AG08396 (cell line): ENCODE data around the gene FBXO11.
"Not testable (repeated sequence)": the region's sequence is repeated elsewhere in the genome, so short reads cannot be mapped to it uniquely, and the experiment has no call there.

Experiments
- DNase-seq: peaks from one replicate; pipeline ENCODE4 v3.0.0; 2012; ENCODE audit warnings: low spot score, mixed read lengths

Gene FBXO11

GRCh38 chr2:47897883-47898731, 8.2 kb downstream of the FBXO11 start:
- no peak for DNase-seq

DNA sequence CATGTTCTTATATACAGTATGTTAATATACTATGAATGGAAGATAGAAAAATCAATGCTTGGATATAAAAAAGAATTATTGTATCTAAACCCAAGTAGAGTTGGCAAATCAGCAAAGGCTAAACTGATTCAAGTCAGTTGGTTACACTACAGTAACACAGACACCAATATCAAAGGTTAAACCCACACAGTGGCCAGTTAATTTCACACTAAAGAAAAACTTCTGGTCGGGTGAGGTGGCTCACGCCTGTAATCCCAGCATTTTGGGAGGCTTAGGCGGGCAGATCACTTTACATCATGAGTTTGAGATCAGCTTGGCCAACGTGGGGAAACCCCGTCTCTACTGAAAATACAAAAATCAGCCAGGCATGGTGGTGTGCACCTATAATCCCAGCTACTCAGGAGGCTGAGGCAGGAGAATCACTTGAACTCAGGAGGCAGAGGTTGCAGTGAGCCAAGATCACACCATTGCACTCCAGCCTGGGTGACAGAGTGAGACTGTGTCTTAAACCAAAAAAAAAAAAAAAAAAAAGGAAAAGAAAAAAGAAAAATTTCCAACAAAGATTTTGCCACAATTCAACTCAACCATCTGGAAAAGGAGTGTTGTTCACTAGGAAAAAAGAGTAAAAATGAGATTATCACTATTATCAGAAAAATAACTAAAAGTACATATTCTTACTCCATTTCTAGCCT, 9.0 kb downstream of the FBXO11 start:
- DNase-seq = not testable (repeated sequence)

DNA sequence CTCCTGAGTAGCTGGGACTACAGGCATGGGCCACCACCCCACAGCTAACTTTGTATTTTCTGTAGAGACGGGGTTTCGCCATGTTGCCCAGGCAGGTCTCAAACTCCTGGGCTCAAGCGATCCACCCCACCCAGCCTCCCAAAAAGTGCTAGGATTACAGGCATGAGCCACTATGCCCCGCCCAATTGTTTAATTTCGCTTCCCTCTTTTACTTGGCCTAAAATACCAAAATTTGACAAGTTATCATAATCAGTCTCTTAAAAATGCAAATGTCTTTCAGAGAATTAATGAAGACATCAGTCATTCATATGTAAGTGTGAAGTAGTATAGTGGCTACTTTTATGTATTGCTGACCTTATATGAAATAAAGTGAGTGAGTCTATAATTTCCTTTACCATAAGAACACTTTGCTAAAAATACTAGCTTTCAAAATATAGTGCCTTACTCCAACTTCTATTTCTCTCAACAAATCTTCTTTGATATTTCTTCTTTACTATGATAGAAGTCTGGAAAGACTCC, 9.8 kb downstream of the FBXO11 start:
- DNase-seq = no peak

- no peak for DNase-seq
Observed at GRCh38 chr2:47893771-47894170, 12.5 kb downstream of the FBXO11 start.

DNA sequence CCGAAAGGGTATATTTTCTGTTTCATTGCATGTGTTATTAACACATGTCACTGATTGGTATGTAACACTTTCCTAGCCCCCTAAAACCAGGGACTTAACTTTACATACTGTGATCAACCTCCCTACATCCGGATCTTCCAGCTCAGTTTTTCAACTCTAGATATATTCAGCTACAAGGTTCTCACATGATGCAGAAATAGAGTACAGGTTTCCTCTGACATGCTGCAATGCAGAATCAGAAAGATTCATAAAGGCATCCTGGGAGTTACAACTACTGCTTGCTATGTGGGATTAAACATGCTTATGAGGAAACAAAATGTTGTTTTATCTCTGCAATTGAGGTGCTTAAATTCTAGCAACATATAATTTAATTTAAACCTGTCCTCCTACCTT, 14.0 kb downstream of the FBXO11 start:
- no peak for DNase-seq

DNA sequence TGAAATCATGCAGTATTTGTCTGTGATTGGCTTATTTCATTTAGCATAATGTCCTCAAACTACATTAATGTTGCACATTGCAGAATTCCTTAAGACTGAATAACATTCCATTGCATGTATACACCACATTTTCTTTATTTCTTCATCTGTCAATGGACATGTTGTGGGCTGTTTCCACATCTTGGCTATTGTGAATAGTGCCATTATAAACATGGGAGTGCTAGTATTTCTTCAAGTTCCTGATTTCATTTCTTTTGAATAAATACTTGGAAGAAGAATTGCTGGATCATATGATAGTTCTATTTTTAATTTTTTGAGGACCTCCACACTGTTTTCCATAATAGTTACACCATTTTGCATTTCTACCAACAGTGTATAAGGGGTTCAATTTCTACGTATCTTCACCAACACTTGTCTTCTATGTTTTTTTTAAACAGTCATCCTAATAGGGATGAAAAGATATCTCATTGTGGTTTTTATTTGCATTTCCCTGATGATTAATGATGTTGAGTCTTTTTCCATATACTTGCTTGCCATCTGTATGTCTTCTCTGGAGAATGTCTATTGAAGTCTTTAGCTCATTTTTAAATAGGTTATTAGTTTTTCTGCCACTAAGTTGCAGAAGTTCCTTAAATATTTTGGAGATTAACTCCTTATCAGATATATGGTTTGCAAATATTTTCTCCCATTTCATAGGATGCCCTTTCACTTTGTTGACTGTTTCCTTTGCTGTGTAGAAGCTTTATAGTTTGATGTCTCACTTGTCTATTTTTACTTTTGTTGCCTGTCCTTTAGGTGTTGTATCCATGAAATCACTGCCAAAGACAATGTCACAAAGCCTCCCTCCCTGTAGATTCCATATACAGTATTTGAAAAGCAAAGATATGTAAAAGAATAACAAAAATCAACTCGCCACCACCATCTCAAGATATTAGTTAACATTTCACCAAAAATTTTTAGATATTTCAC, 14.6 kb downstream of the FBXO11 start:
- DNase-seq = no peak

GRCh38 chr2:47890711-47891368, 15.5 kb downstream of the FBXO11 start:
- DNase-seq = no peak

- DNase-seq = peak; percentile 27
Observed at GRCh38 chr2:47888581-47889280, 17.6 kb downstream of the FBXO11 start.

DNA sequence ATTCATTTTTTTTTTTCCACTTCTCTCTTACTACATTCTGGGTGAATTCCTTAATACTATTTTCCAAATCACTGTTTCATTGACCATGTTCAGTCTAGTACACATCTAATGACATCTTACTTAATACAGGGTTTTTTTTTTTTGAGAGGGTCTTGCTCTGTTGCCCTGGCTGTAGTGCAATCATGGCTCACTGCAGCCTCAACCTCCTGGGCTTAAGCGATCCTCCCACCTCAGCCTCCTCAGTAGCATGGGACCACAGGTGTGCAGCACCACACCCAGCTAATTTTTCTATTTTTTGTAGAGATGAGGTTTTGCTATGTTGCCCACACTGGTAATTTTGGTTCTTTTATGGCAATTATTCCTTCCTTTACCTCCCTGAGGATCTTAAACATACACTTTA, 29.4 kb downstream of the FBXO11 start:
- no peak for DNase-seq

DNA sequence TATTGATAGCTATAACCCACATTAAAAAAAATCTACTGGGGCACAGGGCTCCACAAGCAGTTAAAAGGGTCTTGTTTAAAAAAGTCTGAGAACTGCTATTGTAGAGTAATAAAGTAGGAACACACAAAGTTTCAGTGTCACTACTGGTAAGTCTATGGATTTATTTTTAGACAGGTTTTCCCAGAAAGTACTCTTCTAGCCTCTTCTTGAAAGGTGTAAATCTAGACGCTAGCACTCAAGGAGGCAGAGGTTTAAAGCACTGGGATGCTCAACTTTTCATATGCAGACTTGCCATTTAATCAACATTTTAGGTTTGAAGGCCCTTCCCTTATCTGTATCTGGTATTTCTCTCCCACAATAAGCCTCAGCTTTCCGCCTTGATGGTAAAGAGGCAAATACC, 33.4 kb downstream of the FBXO11 start:
- DNase-seq = no peak

GRCh38 chr2:47870641-47871540, 35.4 kb downstream of the FBXO11 start:
- no peak for DNase-seq

- DNase-seq = no peak
Observed at GRCh38 chr2:47869859-47870595, 36.3 kb downstream of the FBXO11 start.

DNA sequence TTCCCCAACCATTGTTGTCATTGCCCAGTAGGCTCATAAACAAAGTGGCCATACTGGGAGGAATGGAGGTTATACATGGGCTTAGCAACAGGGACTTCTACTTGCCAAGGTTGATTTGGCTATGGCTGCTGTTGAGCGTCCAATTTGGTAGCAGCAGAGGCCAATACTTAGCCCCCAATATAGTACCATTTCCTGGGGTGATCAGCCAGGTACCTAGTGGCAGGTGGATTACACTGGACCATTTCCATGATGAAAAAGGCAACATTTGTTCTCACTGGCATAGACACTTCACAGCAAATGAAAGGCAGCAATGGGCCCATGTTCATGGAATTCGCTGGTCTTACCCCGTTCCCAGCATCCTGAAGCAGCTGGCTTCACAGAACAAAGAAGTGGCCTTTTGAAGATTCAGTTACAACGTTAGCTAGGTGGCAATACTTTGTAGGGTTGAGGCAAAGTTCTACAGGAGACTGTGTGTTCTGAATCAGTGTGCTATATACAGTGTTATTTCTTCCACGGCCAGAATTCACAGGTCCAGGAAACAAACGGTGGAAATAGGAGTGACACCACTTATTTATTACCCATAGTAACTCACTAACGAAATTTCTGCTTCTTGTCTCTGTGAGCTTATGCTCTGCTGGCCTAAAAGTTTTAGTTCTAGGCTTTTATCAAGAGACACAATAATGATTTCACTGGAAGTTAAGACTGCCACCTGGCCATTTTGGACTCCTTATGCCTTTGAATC, 37.5 kb downstream of the FBXO11 start:
- DNase-seq = no peak

DNA sequence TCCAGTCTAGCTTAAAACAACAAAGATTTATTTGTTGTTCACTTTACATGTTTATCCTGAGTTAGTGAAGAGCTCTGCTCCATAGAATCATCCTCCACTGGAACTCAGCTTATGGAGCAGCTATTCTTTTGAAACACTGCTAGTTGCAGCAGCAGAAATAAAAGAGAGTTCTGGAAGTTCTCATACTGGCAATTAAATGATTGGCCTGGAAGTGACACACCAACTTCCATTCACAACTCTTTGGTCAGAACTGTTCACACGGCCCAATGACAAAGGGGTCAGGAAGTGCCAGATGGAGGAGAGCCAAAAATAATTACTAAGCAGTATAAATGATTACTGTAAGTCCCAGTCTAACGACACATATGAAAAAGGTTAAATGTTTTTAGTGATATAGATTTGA, 39.1 kb downstream of the FBXO11 start:
- peak; percentile 16 for DNase-seq

- no peak for DNase-seq
Observed at GRCh38 chr2:47864566-47864965, 41.7 kb downstream of the FBXO11 start.

DNA sequence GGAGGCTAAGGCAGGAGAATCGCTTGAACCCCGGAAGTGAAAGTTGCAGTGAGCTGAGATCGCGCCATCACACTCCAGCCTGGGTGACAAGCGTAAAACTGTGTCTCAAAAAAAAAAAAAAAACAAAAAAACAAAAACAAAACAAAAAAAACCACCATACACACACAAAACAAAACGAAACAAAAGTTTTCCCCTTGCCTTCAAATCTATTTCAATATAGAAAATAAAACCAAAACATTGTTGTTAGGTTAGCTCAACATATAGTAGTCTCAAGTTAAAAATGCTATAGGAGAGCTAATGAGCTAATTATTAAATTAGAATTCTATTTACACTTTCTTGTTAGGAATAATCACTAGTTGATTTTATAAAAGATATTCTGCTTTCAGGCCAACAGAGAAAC, 43.3 kb downstream of the FBXO11 start:
- no peak for DNase-seq

- peak; percentile 25 for DNase-seq
Observed at GRCh38 chr2:47853067-47853777, 53.1 kb downstream of the FBXO11 start.

- DNase-seq = no peak
Observed at GRCh38 chr2:47850198-47850597, 56.1 kb downstream of the FBXO11 start.
